ENCODE measurements around the gene LPCAT1. TPM values are rescaled to one million over a fixed set of nuclear protein-coding genes. Genes with fewer than 3 reads are reported as not detected.

The LPCAT1 gene
- total and polyA plus RNA-seq, 2 of the 13 experiments (the other 11 are each of a cell fraction or from before 2014, with no cell fraction given), result 29.8 to 90.6 TPM

GRCh38 chr5:1526190-1526631 lies 2.5 kb upstream of the LPCAT1 start:
- no peaks in the 10 kb centered on the region for H3K27me3 ChIP-seq (ENCODE audit: control insufficient read depth in 1 of 2, insufficient read depth in 2 of 2, low read length in 2 of 2)
- no peak overlapping the region for H3K9ac ChIP-seq (ENCODE audit: insufficient read depth, low read depth, low read length)
- CTCF ChIA-PET (ENCODE audit: low intra/inter-chr PET ratio, low total read pairs), result no interaction called here
- BruUV-seq (replicated peaks), result no TSS peak
- H3K36me3 ChIP-seq (replicated peaks in 1 of 2; ENCODE audit: control insufficient read depth in 1 of 2, insufficient read depth in 2 of 2, low read length in 2 of 2), result peaks cover 0 to 2% of the 10 kb centered on the region in 2 experiments; a peak in 3 of 5 replicates
- H3K4me2 ChIP-seq (ENCODE audit: low read depth, low read length), result peak overlapping the region; percentile 55
- in situ Hi-C loops (cut with HindIII; ENCODE audit: extremely low pct_ligation_motif_present, low pct_unique_long_range_greater_than_20kb) (no loop called here), intact Hi-C loops (cut with micrococcal nuclease; ENCODE audit: unreplicated experiment) (no loop called here)
- H3K4me1 ChIP-seq (ENCODE audit: insufficient read depth, low read length), result peaks cover 38% of the 10 kb centered on the region
- POLR2A ChIA-PET, result no interaction called here
- H3K79me2 ChIP-seq (ENCODE audit: insufficient read depth, low read length), result peaks cover 20% of the 10 kb centered on the region
- no peaks in the 10 kb centered on the region for H3K9me3 ChIP-seq (ENCODE audit: low read length)
- no peak overlapping the region for H3K4me3 ChIP-seq (replicated peaks in 1 of 3; ENCODE audit: insufficient read depth in 1 of 3, low read depth in 2 of 3, low read length in 3 of 3)
- peaks cover 10% of the 10 kb centered on the region; the same call in 1 of the 2 replicates for H4K20me1 ChIP-seq (ENCODE audit: insufficient read depth, low read length)
- DNase-seq (ENCODE audit: low spot score), result no peak
- ATAC-seq, result no peak
- TF ChIP-seq KDM6A (CRISPR knock-in tag; IDR thresholded peaks at IDR 0.05; ENCODE audit: low read depth) (no peak), CERS6 (CRISPR knock-in tag; IDR thresholded peaks at IDR 0.05) (0 out of 2 replicates have a peak, but pooled peaks have one; percentile 46), ZFX (CRISPR knock-in tag; IDR thresholded peaks at IDR 0.05; ENCODE audit: low read depth) (0 out of 2 replicates have a peak, but pooled peaks have one; percentile 13), LCORL (IDR thresholded peaks at IDR 0.05) (no peak), LCORL (CRISPR knock-in tag; IDR thresholded peaks at IDR 0.05) (no peak)
- TF ChIP-seq, protein P1, sequence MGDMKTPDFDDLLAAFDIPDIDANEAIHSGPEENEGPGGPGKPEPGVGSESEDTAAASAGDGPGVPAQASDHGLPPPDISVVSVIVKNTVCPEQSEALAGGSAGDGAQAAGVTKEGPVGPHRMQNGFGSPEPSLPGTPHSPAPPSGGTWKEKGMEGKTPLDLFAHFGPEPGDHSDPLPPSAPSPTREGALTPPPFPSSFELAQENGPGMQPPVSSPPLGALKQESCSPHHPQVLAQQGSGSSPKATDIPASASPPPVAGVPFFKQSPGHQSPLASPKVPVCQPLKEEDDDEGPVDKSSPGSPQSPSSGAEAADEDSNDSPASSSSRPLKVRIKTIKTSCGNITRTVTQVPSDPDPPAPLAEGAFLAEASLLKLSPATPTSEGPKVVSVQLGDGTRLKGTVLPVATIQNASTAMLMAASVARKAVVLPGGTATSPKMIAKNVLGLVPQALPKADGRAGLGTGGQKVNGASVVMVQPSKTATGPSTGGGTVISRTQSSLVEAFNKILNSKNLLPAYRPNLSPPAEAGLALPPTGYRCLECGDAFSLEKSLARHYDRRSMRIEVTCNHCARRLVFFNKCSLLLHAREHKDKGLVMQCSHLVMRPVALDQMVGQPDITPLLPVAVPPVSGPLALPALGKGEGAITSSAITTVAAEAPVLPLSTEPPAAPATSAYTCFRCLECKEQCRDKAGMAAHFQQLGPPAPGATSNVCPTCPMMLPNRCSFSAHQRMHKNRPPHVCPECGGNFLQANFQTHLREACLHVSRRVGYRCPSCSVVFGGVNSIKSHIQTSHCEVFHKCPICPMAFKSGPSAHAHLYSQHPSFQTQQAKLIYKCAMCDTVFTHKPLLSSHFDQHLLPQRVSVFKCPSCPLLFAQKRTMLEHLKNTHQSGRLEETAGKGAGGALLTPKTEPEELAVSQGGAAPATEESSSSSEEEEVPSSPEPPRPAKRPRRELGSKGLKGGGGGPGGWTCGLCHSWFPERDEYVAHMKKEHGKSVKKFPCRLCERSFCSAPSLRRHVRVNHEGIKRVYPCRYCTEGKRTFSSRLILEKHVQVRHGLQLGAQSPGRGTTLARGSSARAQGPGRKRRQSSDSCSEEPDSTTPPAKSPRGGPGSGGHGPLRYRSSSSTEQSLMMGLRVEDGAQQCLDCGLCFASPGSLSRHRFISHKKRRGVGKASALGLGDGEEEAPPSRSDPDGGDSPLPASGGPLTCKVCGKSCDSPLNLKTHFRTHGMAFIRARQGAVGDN (CRISPR knock-in tag; IDR thresholded peaks at IDR 0.05), result 0 out of 2 replicates have a peak, but pooled peaks have one; percentile 34
- H3K27ac ChIP-seq (ENCODE audit: extremely low read length, insufficient read depth, low read length), result no peak overlapping the region
- WGBS (ENCODE audit: low lambda C conversion rate), result 56% methylated on average over 7 of the region's 7 CpGs
- FAIRE-seq, result no peak
- no peak overlapping the region for H2AFZ ChIP-seq (ENCODE audit: low read length)

Data from HepG2 (cell line).